Measurements from ENCODE around the gene CALM1.

- TF ChIP-seq, protein P1, sequence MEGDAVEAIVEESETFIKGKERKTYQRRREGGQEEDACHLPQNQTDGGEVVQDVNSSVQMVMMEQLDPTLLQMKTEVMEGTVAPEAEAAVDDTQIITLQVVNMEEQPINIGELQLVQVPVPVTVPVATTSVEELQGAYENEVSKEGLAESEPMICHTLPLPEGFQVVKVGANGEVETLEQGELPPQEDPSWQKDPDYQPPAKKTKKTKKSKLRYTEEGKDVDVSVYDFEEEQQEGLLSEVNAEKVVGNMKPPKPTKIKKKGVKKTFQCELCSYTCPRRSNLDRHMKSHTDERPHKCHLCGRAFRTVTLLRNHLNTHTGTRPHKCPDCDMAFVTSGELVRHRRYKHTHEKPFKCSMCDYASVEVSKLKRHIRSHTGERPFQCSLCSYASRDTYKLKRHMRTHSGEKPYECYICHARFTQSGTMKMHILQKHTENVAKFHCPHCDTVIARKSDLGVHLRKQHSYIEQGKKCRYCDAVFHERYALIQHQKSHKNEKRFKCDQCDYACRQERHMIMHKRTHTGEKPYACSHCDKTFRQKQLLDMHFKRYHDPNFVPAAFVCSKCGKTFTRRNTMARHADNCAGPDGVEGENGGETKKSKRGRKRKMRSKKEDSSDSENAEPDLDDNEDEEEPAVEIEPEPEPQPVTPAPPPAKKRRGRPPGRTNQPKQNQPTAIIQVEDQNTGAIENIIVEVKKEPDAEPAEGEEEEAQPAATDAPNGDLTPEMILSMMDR (IDR thresholded peaks at IDR 0.05; ENCODE audit: insufficient read depth, low read length, poor library complexity, severe bottlenecking), result no peak
- no peak for TF ChIP-seq EZH2phosphoT487 (conservative IDR thresholded peaks at IDR 0.05; ENCODE audit: low read length)
These were observed 2.2 kb downstream of the CALM1 start for GRCh38 chr14:90398841-90399540.
